ENCODE results near the gene GRN. TPM values are rescaled to one million over a fixed set of nuclear protein-coding genes. Genes with fewer than 3 reads are reported as not detected.
A peak's percentile ranks its signal among the peaks of the same experiment; 100 is the strongest.

GRN gene
- total and polyA plus RNA-seq, 2 of the 13 experiments (the other 11 are each of a cell fraction or from before 2014, with no cell fraction given), result 86.6 to 143 TPM

DNA sequence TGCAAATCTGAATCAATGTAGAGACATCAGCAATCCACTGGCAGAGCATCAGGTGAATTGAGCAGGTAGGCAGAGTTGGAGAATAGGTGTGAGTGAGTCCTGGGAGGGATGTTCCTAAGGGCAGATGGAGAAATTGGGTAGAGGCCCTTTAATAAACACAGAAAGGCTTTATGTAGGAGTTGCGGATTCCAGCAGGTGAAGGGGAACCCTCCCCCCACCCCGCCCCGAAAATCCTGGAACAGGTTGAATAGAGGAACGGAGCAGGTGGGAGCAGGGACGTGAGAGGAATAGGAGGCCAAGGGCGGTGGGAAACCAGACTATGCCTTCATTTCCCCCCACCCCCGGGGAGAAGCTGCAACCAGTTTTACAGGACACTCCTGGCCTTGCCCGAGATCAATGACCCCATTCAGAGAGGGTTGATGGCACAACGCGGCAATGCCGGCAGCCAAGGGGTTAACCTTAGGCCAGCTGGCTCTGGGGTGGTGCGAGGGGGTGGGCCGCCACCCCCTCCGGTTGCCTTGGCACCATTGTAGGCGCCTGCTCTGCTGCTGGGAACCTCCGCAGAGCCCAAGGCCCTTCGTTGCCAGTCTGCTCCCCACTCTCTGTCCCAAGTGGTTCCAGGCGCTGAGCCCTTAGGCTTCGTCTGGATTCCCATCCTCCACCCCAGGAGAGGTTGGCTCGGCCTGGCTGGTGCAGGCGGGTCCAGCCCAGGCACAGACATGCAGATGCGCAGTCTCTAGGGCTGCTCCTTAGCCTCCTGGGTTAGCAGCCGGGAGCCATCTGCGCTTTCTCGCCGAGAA is 37.5 kb upstream of the GRN start:
- ATAC-seq (peak; percentile 48), FAIRE-seq (no peak), DNase-seq (ENCODE audit: low spot score) (no peak)
- intact Hi-C loops (cut with micrococcal nuclease; ENCODE audit: unreplicated experiment) (no loop called here), in situ Hi-C loops (cut with HindIII; ENCODE audit: extremely low pct_ligation_motif_present, low pct_unique_long_range_greater_than_20kb) (no loop called here)
- ChIA-PET CTCF (ENCODE audit: low intra/inter-chr PET ratio, low total read pairs) (no interaction called here), POLR2A (interaction anchor here (0.6 to 1.2 kb wide), 5 partner anchors 11 to 108 kb away, joined by 3 to 6 read pairs (median 3); partner anchors contain the start of genes ATXN7L3 and GRN)
- no peaks in the 10 kb centered on the region for H3K36me3 ChIP-seq (replicated peaks in 1 of 2; ENCODE audit: control insufficient read depth in 1 of 2, insufficient read depth in 2 of 2, low read length in 2 of 2)
- H3K4me1 ChIP-seq (ENCODE audit: insufficient read depth, low read length), result peaks cover 36% of the 10 kb centered on the region
- H3K27ac ChIP-seq (ENCODE audit: extremely low read length, insufficient read depth, low read length), result no peak overlapping the region
- H3K9ac ChIP-seq (ENCODE audit: insufficient read depth, low read depth, low read length), result no peak overlapping the region
- H3K4me2 ChIP-seq (ENCODE audit: low read depth, low read length), result peak overlapping the region; percentile 66
- peak overlapping the region in 2 of 3 experiments; percentile 58 to 68; a peak in 2 of 6 replicates for H3K4me3 ChIP-seq (replicated peaks in 1 of 3; ENCODE audit: insufficient read depth in 1 of 3, low read depth in 2 of 3, low read length in 3 of 3)
- TF ChIP-seq ZNF432 (CRISPR knock-in tag; IDR thresholded peaks at IDR 0.05; ENCODE audit: borderline replicate concordance) (no peak), SPEN (CRISPR knock-in tag; IDR thresholded peaks at IDR 0.05; ENCODE audit: low read depth) (no peak), NKX3-1 (CRISPR knock-in tag; IDR thresholded peaks at IDR 0.05) (no peak), PAWR (CRISPR knock-in tag; IDR thresholded peaks at IDR 0.05; ENCODE audit: borderline replicate concordance) (no peak), ARHGAP35 (CRISPR knock-in tag; IDR thresholded peaks at IDR 0.05; ENCODE audit: borderline replicate concordance) (0 out of 2 replicates have a peak, but pooled peaks have one; percentile 3), ZNF891 (CRISPR knock-in tag; IDR thresholded peaks at IDR 0.05) (no peak), ZNF768 (CRISPR knock-in tag; IDR thresholded peaks at IDR 0.05) (0 out of 2 replicates have a peak, but pooled peaks have one; percentile 17), ZNF10 (CRISPR knock-in tag; IDR thresholded peaks at IDR 0.05; ENCODE audit: borderline replicate concordance, low read depth) (no peak), SOX5 (CRISPR knock-in tag; IDR thresholded peaks at IDR 0.05; ENCODE audit: borderline replicate concordance) (no peak), ZNF652 (CRISPR knock-in tag; IDR thresholded peaks at IDR 0.05; ENCODE audit: borderline replicate concordance, low read depth) (peak; percentile 88), SAFB2 (CRISPR knock-in tag; IDR thresholded peaks at IDR 0.05; ENCODE audit: borderline replicate concordance, low read depth) (no peak), RFX1 (IDR thresholded peaks at IDR 0.05) (no peak), PCBP1 (IDR thresholded peaks at IDR 0.05; ENCODE audit: borderline replicate concordance, low read depth, low read length) (0 out of 2 replicates have a peak, but pooled peaks have one; percentile 60), ZNF720 (CRISPR knock-in tag; IDR thresholded peaks at IDR 0.05) (no peak)
- TF ChIP-seq, protein P1, sequence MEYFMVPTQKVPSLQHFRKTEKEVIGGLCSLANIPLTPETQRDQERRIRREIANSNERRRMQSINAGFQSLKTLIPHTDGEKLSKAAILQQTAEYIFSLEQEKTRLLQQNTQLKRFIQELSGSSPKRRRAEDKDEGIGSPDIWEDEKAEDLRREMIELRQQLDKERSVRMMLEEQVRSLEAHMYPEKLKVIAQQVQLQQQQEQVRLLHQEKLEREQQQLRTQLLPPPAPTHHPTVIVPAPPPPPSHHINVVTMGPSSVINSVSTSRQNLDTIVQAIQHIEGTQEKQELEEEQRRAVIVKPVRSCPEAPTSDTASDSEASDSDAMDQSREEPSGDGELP (IDR thresholded peaks at IDR 0.05; ENCODE audit: borderline replicate concordance, low read depth), result no peak
- TF ChIP-seq, protein P2, sequence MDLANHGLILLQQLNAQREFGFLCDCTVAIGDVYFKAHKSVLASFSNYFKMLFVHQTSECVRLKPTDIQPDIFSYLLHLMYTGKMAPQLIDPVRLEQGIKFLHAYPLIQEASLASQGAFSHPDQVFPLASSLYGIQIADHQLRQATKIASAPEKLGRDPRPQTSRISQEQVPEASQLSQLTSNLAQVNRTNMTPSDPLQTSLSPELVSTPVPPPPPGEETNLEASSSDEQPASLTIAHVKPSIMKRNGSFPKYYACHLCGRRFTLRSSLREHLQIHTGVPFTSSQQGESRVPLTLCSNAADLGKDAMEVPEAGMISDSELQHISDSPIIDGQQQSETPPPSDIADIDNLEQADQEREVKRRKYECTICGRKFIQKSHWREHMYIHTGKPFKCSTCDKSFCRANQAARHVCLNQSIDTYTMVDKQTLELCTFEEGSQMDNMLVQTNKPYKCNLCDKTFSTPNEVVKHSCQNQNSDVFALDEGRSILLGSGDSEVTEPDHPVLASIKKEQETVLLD (CRISPR knock-in tag; IDR thresholded peaks at IDR 0.05; ENCODE audit: low read depth), result no peak
- TF ChIP-seq, protein P3, sequence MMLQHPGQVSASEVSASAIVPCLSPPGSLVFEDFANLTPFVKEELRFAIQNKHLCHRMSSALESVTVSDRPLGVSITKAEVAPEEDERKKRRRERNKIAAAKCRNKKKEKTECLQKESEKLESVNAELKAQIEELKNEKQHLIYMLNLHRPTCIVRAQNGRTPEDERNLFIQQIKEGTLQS (CRISPR knock-in tag; IDR thresholded peaks at IDR 0.05), result no peak
- H3K9me3 ChIP-seq (ENCODE audit: low read length), result no peaks in the 10 kb centered on the region
- no peak overlapping the region for H2AFZ ChIP-seq (ENCODE audit: low read length)
- peaks cover 1 to 21% of the 10 kb centered on the region in 2 experiments; a peak in 4 of 5 replicates for H3K27me3 ChIP-seq (ENCODE audit: control insufficient read depth in 1 of 2, insufficient read depth in 2 of 2, low read length in 2 of 2)
- H4K20me1 ChIP-seq (ENCODE audit: insufficient read depth, low read length), result no peaks in the 10 kb centered on the region
- BruUV-seq (replicated peaks), result no TSS peak
- WGBS (ENCODE audit: low lambda C conversion rate), result 26% methylated on average over 21 of the region's 26 CpGs
- H3K79me2 ChIP-seq (ENCODE audit: insufficient read depth, low read length), result no peaks in the 10 kb centered on the region
